Measurements from ENCODE around the gene CAPN5.
A peak's percentile ranks its signal among the peaks of the same experiment; 100 is the strongest.
"Not testable (repeated sequence)": the region's sequence is repeated elsewhere in the genome, so short reads cannot be mapped to it uniquely, and the experiment has no call there.

The CAPN5 gene

GRCh38 chr11:77090046-77090372 is 23.2 kb downstream of the CAPN5 start:
- Histone ChIP-seq H3K36me3 (ENCODE audit: control insufficient read depth, insufficient read depth, low read length) (peaks cover 18% of the 10 kb centered on the region), H3K4me3 (ENCODE audit: low read length) (no peak overlapping the region), H3K9me3 (ENCODE audit: control insufficient read depth, low read length) (no peaks in the 10 kb centered on the region), H3K9ac (ENCODE audit: low read length) (no peak overlapping the region), H3K4me1 (ENCODE audit: control insufficient read depth, insufficient read depth, low read length) (peaks cover 74% of the 10 kb centered on the region), H3K27me3 (ENCODE audit: control insufficient read depth, insufficient read depth, low read length) (no peaks in the 10 kb centered on the region)

GRCh38 chr11:77090373-77091111 is 23.8 kb downstream of the CAPN5 start:
- H3K9ac ChIP-seq (ENCODE audit: low read length) = no peak overlapping the region
- no peaks in the 10 kb centered on the region for H3K27me3 ChIP-seq (ENCODE audit: control insufficient read depth, insufficient read depth, low read length)
- peaks cover 20% of the 10 kb centered on the region for H3K36me3 ChIP-seq (ENCODE audit: control insufficient read depth, insufficient read depth, low read length)
- no peaks in the 10 kb centered on the region for H3K9me3 ChIP-seq (ENCODE audit: control insufficient read depth, low read length)
- no peak overlapping the region for H3K4me3 ChIP-seq (ENCODE audit: low read length)
- H3K4me1 ChIP-seq (ENCODE audit: control insufficient read depth, insufficient read depth, low read length) = peaks cover 76% of the 10 kb centered on the region

DNA sequence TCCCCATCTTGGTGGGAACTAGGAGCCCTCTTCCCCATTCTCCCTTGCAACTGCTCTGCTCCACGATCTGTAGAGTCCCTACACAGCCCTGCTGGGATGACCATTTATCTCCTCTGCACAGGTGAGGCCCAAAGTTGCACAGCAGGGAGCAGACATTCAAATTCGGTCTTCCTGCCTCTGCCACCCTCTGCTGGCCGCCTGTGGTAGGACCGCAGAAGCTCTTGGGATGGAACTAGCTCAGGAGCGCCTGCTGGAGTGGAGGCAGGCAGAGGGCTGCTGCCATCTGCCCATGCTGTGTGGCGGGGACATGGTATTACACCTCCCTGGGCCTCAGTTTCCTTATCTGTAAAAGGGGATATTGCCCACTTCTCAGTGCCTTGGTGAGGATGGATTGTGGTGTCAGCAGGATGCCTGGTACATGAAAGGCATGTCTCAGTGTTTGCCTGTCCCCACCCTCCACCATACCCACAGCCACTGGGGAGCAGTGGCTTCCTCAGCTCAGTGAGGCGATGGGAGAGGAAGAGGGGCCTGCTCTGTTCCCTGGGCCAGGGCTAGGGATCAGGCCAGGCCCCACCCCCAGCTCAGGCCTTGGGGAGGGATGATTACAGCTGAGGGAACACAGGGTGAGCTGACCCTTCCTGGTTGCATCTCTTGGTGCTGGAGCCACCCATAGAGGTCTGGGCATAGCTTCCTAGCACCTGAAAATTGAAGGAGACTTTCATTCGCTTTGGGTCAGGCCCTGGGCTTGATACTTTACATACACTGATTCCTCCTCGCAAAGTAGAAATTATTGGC is 24.6 kb downstream of the CAPN5 start:
- Histone ChIP-seq H3K4me1 (ENCODE audit: control insufficient read depth, insufficient read depth, low read length) (peaks cover 76% of the 10 kb centered on the region), H3K9ac (ENCODE audit: low read length) (no peak overlapping the region), H3K36me3 (ENCODE audit: control insufficient read depth, insufficient read depth, low read length) (peaks cover 14% of the 10 kb centered on the region)

GRCh38 chr11:77092382-77092781 is 25.6 kb downstream of the CAPN5 start:
- Histone ChIP-seq H3K9me3 (ENCODE audit: control insufficient read depth, low read length) (no peaks in the 10 kb centered on the region), H3K4me1 (ENCODE audit: control insufficient read depth, insufficient read depth, low read length) (peaks cover 75% of the 10 kb centered on the region), H3K9ac (ENCODE audit: low read length) (no peak overlapping the region), H3K27me3 (ENCODE audit: control insufficient read depth, insufficient read depth, low read length) (no peaks in the 10 kb centered on the region), H3K36me3 (ENCODE audit: control insufficient read depth, insufficient read depth, low read length) (peaks cover 11% of the 10 kb centered on the region), H3K4me3 (ENCODE audit: low read length) (no peak overlapping the region)

More for the DNA sequence above, 24.6 kb downstream of the CAPN5 start:
- no peaks in the 10 kb centered on the region for H3K9me3 ChIP-seq (ENCODE audit: control insufficient read depth, low read length)
- no peak overlapping the region for H3K4me3 ChIP-seq (ENCODE audit: low read length)
- no peaks in the 10 kb centered on the region for H3K27me3 ChIP-seq (ENCODE audit: control insufficient read depth, insufficient read depth, low read length)

DNA sequence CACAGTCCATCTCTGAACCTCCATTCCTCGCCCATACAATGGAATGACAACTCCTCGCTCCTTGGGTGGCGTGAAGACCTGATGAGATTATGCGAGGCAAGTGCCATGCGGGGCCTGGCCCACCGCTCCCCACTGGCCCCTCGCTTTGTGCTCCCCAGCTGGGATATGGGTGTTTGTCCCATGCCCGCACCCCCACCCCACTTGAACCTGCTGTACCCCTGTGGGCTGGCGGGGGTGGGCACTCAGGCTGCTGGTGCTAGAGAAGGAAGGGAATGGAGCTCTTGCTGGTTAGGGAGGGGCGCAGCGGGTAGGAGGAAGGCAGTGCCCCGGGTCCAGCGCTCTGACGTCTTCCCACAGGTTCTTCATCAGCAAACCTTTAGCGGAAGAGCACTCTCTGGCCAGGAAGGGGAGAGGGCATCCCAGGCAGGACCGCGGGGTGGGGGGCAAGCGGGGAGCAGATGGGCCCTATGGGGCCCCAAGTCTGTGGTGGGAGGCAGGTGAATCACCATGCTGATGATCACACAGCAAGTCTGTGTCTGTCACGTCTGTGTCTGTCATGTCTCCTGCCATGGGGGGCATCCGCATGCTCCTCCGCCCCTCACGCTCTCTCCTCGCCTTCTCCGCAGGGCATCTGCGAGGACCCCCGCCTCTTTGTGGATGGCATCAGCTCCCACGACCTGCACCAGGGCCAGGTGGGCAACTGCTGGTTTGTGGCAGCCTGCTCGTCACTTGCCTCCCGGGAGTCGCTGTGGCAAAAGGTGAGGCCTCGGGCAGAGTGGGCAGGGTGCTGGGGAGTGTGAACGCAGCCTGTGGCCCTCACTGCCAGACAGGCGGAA is 26.5 kb downstream of the CAPN5 start:
- H3K27me3 ChIP-seq (ENCODE audit: control insufficient read depth, insufficient read depth, low read length) = no peaks in the 10 kb centered on the region
- H3K9me3 ChIP-seq (ENCODE audit: control insufficient read depth, low read length) = no peaks in the 10 kb centered on the region
- H3K4me1 ChIP-seq (ENCODE audit: control insufficient read depth, insufficient read depth, low read length) = peaks cover 66% of the 10 kb centered on the region
- no peak overlapping the region for H3K4me3 ChIP-seq (ENCODE audit: low read length)
- no peak overlapping the region for H3K9ac ChIP-seq (ENCODE audit: low read length)
- H3K36me3 ChIP-seq (ENCODE audit: control insufficient read depth, insufficient read depth, low read length) = peaks cover 11% of the 10 kb centered on the region

DNA sequence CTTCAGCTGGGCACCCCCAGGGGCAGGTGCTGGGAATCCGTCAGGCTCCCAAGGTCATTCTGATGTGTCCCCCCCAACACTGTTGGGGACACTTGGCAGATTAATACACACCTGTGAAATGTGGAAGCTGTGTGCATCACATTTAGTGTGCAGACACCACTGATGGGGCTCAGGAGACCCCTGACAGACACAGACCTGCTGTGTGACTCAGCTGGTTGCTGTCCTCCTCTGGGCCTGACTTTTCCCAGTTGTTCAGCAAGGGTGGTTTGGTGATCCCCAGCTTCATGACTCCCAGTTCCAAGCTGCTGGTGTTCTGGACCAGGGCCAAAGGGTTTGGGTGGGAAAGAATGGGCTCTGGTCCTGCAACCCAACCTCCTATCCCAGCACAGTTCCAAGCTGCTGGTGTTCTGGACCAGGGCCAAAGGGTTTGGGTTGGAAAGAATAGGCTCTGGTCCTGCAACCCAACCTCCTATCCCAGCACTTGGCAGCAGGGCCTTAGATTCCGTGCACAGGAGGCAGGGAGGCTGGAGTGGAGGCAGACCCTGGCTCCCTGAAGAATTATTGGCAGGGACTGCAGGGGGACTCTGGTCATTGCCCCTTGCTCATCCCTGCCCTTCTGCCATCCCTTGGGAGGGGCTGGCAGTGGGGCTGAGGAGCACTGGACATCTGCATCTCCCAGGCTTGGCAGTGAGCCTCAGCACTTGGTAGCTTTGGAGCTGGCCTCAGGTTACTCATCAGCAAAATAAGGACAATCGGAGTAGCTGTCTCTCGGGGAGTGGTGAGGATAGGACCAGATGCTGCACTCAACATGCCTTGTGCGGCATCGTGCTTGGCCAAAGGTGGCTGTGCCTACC is 27.4 kb downstream of the CAPN5 start:
- Histone ChIP-seq H3K27me3 (ENCODE audit: control insufficient read depth, insufficient read depth, low read length) (no peaks in the 10 kb centered on the region), H3K4me1 (ENCODE audit: control insufficient read depth, insufficient read depth, low read length) (peaks cover 57% of the 10 kb centered on the region), H3K36me3 (ENCODE audit: control insufficient read depth, insufficient read depth, low read length) (peaks cover 11% of the 10 kb centered on the region), H3K4me3 (ENCODE audit: low read length) (no peak overlapping the region), H3K9me3 (ENCODE audit: control insufficient read depth, low read length) (no peaks in the 10 kb centered on the region), H3K9ac (ENCODE audit: low read length) (peak overlapping the region; percentile 27)

GRCh38 chr11:77094841-77095365 is 28.1 kb downstream of the CAPN5 start:
- Histone ChIP-seq H3K9me3 (ENCODE audit: control insufficient read depth, low read length) (no peaks in the 10 kb centered on the region), H3K27me3 (ENCODE audit: control insufficient read depth, insufficient read depth, low read length) (no peaks in the 10 kb centered on the region), H3K4me1 (ENCODE audit: control insufficient read depth, insufficient read depth, low read length) (peaks cover 50% of the 10 kb centered on the region), H3K36me3 (ENCODE audit: control insufficient read depth, insufficient read depth, low read length) (peaks cover 11% of the 10 kb centered on the region), H3K4me3 (ENCODE audit: low read length) (no peak overlapping the region), H3K9ac (ENCODE audit: low read length) (peak overlapping the region; percentile 27)

DNA sequence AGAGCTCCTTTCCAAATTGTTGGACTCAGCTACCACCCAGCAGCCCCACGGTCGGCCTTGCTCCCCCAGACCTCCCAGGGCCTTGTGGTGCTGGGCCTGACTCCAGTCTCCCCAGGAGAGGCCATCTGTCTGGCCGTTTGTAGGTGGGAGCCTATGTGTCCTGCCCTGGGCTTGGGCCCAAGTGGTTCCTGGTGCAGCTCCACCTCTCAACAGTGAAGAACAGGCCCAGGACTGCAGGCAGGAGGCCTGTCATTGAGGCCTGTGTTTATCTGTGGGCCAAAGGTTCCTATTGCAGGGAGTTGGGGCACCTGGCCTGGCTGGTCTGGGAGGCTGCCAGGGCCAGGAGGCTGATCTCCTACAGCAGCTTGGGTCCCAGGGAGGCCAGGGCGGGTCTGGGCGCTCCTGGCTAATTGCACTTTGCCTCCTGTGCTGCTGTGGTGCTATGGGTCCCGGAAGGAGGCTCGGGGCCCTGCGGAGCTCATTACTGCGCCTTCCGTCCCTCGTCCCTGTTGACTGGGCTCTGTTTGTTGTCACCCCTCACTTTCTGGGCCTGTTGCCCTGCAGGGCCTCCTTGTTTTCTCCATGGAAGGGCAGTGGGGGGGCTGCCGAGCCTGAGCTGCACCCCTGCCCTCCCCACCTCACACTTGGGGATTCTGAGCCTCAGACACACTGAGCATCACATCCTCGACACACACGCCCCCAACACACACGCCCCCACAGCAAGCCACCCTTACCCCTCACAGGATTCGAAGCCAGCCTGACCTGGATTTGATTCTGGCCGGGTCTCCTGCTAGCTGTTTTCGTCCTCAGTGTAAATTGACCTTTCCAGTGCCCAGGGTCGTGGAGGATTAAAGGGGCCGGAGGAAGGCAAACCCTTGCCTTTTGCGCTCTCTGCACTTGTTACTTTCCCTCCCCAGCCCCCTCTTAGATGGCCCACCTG is 29.1 kb downstream of the CAPN5 start:
- H3K36me3 ChIP-seq (ENCODE audit: control insufficient read depth, insufficient read depth, low read length) = peaks cover 14% of the 10 kb centered on the region
- H3K27me3 ChIP-seq (ENCODE audit: control insufficient read depth, insufficient read depth, low read length) = no peaks in the 10 kb centered on the region
- H3K4me1 ChIP-seq (ENCODE audit: control insufficient read depth, insufficient read depth, low read length) = peaks cover 41% of the 10 kb centered on the region
- H3K9me3 ChIP-seq (ENCODE audit: control insufficient read depth, low read length) = no peaks in the 10 kb centered on the region
- peak overlapping the region; percentile 27 for H3K9ac ChIP-seq (ENCODE audit: low read length)
- no peak overlapping the region for H3K4me3 ChIP-seq (ENCODE audit: low read length)

- peaks cover 33% of the 10 kb centered on the region for H3K4me1 ChIP-seq (ENCODE audit: control insufficient read depth, insufficient read depth, low read length)
- H3K27me3 ChIP-seq (ENCODE audit: control insufficient read depth, insufficient read depth, low read length) = no peaks in the 10 kb centered on the region
- H3K4me3 ChIP-seq (ENCODE audit: low read length) = no peak overlapping the region
- peak overlapping the region; percentile 24 for H3K9ac ChIP-seq (ENCODE audit: low read length)
- H3K9me3 ChIP-seq (ENCODE audit: control insufficient read depth, low read length) = no peaks in the 10 kb centered on the region
- peaks cover 16% of the 10 kb centered on the region for H3K36me3 ChIP-seq (ENCODE audit: control insufficient read depth, insufficient read depth, low read length)
Measured at GRCh38 chr11:77096591-77097019, 29.8 kb downstream of the CAPN5 start.

DNA sequence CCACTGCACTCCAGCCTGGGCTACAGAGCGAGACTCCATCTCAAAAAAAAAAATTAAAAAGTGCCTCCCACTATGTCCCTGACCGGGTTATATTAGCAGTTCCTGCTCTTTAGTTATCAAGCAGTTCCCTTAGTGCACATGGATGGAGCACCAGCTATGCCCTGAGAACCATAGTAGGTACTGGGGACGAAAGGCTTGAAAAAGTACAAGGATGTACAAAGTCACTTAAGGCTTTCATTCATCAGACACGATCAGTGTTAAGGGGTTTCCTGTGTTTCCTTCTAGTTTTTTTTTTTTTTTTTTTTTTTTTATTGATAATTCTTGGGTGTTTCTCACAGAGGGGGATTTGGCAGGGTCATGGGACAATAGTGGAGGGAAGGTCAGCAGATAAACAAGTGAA is 30.4 kb downstream of the CAPN5 start:
- Histone ChIP-seq H3K4me1 (ENCODE audit: control insufficient read depth, insufficient read depth, low read length) (peaks cover 31% of the 10 kb centered on the region), H3K36me3 (ENCODE audit: control insufficient read depth, insufficient read depth, low read length) (peaks cover 19% of the 10 kb centered on the region)
- not testable (repeated sequence) for H3K9ac ChIP-seq (ENCODE audit: low read length); H3K4me3 ChIP-seq (ENCODE audit: low read length); H3K27me3 ChIP-seq (ENCODE audit: control insufficient read depth, insufficient read depth, low read length); H3K9me3 ChIP-seq (ENCODE audit: control insufficient read depth, low read length)
